ELR (cell line): ENCODE data around the gene FGF14.

Experiments
- DNase-seq: peaks from one replicate; pipeline ENCODE4 v3.0.0-alpha.2; 2015; ENCODE audit warnings: low read depth

Gene FGF14

DNA sequence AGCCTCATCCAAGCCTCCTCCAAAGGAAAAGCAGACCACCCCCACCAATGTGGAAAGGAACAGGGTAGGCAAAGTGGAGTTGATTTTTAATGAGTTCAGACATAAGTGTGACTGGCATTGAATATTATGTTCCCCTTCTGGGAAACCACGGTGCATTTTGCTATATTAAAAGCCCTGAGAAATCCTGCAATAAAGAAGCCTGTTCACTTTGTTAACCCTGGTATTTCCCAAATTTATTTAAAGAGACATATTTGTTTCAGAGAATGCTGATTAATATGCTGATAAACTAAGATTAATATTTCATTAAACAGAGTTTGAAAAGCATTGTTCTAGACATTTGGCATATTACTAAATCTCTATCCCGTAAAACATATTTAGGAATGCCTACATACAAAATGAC is 151.4 kb downstream of the FGF14 start:
- no peak for DNase-seq

DNA sequence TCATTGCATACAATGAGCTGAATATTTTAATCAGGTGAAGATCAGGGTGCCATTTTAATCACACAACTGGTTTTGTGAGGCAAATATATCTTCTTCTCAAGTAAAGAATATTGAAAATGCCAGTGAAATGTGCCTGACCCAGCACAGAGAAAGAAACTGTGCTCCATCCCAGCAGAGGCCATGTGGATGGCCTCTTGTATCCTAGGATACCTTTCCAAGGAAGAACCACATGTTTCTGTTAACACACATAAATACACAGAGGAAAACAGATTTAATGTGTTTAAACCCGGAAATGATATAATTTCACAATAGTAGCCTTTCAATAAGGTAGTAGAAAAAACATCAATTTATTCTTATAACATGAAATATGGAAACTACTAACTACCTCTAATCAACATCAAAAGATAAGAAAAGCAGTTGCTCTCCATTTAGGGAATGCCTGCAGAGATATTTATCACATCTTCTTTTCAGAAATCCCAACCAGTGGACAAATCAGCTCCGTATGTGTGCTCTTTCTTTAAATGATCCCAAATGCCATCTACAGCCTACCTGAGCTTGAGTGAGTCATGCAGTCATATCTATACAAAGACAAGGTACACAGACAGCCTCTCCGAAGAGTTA is 157.1 kb downstream of the FGF14 start:
- no peak for DNase-seq

DNA sequence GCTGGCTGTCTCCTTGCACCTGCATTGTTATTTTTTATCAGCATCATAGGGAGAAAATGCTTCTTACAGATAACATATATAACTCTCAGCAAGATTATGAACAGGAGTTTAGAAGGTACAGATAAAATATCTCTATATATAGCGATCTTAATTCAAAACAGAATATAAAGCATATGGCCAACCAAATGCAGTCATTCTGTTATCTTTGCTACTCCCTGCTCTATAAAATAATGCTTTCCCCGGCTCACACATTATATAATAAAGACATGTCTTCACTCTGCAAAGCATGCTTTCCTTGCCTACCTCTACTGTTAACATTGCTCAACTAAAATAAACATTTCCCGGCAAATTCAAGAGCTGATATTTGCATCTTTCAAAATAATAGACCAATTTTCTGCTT is 161.7 kb downstream of the FGF14 start:
- no peak for DNase-seq

DNA sequence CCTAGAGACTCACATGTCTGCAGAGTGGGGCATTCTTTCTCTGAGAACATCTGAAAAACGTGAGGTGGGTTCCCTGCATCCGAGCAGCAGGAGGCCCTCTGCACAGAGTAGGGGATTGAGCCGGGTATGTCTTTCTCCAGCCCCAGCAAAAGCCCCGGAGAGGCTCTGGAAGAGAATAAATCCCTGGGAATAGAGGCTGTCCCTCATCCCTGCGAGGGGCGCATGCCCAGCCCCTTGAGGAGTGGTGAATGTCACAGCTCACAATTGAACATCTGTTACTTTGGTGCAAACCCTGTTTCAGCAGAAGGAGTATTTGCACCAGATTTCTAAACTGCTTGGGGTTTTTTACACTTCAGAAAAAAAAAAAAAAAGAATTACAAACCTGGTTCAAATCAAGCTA is 164.6 kb downstream of the FGF14 start:
- DNase-seq, result no peak

DNA sequence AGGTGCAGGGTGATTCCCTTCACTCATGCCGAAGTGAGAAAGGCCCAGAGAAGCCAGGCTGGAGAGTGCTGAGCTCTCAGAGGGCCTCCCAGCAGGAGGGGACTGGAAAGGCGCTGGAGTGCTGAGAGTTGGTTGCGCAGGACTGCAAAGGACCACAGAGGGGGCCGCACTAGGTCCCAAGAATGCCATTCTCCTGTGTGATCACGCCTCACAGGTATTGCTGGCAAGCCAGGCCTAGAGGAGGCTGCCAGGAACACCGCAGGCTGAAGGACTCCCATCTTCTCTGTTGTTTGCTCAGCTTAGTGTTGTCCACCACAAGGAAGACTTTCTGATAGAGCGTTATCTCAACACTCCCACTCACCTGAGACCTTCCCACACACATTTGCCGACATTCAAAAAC is 165.0 kb downstream of the FGF14 start:
- DNase-seq, result no peak

DNA sequence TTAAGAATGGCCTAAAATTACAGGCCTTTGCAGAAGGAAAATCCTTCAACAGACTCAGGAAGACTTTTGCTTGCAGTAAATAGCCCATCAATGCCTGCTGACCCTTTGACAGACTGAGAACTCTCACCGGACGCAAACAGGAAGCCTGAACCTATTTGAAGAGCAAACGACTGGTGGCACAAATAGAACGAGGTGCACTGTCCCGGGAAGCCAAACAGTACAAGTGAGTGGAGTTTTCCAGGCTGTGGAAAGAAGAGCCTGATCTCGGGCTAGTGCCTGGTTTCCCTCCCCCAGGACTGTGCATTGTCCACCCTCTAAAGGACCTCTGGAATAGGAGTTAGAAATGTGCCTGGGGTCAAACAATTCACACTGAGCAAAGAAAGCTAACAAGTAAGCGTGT is 165.5 kb downstream of the FGF14 start:
- DNase-seq, result no peak

DNA sequence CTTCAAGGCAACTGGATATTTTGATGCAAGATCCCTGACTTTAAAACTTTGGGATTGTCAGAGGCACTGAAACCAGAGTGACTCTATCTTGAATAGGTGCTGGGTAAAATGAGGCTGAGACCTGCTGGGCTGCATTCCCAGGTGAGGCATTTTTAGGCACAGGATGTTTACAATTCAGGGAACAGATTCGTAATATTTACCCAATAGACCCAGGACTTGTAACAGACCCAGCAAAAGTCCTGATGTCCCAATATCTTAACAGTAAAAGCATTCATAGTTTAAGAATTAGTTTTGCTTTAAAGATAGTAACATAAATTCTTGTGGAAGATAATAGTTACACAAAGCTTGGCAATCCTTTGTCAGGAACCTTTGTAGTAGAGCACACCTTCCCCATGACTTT is 166.2 kb downstream of the FGF14 start:
- DNase-seq, result no peak

DNA sequence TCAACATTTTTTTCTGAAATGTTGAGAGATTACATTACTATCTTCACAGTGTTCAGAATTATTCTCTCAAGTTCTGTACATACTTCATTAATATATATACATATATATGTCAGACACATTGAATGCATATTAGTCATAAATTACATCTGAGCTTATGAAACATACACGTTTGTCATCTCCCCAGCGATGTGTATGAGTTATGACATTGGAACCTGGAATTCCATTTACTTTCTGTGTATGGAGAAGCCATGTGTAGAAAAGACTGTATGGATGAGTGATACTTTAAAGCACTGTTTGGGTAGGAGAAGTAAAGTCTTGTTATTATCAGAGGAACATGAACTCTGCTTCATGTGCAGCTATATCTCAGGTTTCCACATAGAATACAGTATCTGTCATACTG is 167.2 kb downstream of the FGF14 start:
- peak; percentile 52 for DNase-seq

DNA sequence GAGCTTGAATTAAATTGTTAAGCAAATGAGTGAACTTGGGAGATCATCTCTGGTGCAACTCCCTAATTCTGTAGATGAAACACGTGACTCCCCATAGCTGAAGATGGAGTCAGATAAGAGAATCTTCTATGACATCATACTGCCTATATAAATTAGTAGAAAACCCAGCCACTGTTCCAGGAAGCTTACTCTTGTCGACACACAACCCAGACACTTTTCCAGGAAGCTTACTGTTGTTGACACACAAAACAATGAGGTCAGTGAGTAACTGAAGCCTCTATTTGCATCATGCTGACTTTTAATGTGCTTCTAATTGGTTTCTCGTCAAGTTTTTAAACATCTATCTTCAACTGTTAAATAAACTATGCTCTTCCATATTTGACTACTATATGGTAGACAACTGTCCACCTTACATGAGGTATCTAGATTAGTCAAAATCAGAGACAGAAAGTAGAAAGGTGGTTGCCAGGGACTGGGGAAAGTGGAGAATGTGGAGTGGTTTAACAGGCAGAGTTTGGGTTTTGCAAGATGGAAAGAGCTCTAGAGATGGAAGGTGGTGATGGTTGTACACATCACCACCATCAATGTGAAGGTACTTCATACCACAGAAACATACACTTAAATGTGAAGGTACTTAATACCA is 168.2 kb downstream of the FGF14 start:
- DNase-seq, result no peak

DNA sequence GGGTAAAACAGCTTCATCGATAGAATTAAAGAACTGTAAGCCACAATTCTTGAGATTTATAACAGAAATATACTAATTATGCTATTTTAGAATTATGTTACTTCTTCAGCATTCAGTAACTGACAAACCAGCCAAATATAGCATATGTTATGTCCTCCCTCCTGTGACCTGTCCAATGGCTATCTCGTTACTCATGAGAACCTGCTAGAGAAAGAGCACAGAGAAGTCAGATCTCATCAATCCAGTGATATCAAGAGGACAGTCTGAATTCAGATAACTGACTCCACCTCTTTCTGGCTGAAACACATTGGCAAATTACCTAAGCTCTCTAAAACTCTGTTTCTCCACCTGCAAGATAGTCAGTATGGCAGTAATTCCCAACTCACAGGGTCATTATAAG is 170.4 kb downstream of the FGF14 start:
- DNase-seq, result no peak

DNA sequence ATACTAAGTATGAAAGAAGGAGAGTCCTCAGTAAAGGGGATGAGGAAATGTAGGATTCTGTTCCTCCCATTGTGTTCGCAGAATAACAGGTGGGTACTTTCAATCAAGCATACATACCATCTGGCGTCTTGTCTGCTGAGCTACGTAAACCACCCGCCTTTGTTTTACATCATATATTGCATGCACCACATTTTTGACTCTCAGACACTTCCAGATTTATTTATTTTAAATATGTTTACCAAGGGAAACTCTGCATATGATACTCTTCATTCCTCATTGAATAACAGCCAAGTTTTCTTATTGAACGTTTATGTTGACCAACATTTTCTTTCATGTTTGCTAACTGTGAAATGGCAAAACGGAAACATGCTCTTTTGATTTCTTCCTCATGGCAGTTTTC is 174.1 kb downstream of the FGF14 start:
- no peak for DNase-seq

DNA sequence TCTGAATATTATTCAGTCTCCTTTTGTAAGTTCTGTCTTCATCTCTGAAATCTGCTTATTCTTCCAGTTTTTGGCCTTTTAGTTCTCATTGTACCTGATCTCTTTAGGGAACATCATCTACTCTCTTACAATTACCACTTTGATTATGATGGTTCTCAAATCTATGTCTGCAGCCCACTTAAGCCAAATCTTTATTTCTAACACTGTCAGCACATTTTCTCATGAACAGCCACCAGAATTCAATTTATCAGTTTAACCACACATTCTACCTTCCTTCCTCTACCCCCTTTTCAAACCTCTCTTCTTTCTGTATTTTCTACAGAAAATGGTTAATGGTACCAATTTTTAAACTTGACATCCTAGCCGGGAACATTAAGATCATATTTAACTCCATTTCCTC is 175.3 kb downstream of the FGF14 start:
- DNase-seq, result no peak

DNA sequence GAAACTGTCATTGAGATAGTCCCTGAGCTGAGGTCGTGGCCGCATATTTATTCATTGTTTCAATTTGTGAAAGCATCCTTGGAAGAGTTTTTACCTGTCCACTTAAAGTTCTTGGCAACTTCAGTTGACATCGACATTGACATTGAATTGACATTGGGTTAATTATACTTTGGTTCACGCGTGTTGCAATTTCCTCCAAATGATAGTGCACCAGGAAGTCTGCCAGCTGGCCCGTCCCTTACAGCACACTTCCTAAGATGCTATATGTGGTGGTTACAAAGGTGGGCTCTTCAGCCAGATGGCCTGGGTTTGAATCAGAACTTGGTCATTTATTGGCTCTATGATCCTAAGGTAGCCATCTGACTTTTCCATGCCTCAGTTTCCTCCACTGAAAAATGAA is 176.0 kb downstream of the FGF14 start:
- no peak for DNase-seq

DNA sequence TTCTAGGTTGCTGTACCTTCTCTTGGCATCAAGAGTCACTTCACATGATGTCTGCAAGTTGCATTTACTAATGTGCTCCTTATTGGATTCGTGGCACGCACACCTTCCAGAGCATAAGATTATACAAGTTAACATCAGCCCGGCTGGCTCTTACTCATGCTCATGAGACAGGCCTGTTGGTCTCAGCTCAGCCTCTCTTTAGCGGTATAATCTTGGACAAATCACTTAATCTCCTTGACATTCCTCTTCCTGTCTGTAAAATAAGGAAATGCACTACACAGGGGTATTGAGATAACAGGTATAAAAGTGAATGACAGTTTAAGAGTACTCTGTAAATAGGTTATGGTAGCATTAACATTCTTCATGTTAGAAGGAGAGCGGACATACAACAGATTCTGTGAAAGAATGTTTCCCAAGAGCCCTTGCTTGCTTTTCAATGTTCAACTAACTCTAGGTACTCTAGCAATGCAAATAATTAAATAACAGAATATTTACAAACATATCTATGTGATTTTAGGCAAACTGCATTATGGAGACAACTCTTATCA is 181.1 kb downstream of the FGF14 start:
- DNase-seq, result no peak

DNA sequence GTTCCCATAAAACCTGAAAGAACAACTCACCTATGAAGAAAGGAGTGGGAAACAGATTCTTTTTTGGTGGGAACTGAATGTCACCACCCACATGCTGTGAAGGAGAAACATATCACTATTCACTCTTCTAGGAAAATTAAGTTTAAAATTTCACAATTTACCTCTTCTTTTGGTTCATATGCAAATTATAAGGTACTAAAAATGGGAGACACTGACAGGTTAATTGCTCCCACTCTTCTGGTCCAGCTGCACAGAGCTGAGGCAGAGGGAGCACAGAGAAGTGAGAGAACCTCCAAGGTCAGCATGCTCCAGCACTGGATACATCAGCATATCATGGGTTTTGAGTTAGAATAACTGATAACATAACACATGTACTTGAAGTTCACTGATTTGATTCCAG is 186.9 kb downstream of the FGF14 start:
- no peak for DNase-seq

DNA sequence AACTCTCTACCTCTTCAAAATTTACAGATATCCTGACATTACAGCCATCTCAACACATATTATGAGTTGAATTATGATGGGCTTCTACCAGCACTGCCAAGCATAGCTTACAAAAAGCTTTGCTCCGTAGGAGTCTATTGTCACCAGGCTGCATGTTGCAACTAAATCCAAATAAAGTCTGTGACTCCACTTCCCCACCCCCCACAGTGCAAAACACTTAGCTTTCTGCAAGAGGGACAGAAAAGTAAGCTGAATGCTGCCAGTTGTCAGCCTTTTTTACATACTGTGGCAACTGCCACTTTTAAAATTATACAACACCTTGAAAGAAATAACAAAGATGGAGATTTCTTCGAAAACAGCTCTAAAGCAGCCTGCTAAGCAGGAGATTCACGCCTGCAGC is 189.1 kb downstream of the FGF14 start:
- DNase-seq, result no peak

DNA sequence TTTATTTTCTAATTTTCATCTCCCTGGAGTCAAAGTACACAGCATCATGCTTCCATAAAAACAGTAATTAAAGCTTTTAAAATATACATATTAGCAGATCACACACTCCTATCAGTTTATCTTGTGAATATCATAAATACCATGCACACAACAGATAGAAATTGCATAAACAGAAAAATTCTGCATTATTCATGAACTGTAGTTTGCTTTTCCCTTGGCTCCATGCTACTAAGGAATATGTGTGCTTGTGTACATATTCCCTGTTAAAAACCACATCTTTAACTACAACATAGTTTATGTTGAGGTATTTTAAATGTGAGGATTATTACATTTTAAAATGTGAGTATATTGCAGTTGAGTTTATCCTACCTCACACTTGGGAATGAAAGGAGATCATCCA is 193.5 kb downstream of the FGF14 start:
- no peak for DNase-seq

DNA sequence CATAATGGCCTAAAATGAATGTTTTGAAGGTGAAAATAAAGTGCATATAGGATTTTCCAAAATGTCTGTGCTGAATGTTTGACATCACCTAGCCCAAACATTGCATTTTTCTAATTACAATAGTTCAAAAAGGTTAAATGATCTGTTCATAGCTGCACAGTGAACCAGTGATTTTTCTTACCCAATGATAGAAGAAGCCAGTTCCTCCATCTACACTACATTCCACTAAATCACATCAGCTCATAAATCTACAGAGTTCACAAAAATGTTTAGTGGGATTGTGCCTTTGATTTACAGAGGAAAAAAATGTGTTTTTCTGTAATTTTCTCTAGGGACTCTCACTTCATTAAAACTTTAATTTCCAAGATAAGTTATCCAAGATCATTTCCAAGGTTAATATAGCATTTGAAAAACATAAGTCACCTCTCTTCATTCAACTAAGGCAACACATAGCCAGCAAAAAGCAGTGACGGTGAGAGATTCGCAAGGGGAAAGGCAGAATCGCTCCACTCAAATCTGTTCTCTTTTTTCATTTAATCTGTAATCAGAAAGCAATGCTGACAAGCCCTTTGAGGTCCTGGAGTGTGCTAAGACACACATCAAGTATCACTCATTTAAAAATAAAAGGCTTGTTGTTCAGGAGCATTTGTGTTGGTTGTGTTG is 194.0 kb downstream of the FGF14 start:
- no peak for DNase-seq

DNA sequence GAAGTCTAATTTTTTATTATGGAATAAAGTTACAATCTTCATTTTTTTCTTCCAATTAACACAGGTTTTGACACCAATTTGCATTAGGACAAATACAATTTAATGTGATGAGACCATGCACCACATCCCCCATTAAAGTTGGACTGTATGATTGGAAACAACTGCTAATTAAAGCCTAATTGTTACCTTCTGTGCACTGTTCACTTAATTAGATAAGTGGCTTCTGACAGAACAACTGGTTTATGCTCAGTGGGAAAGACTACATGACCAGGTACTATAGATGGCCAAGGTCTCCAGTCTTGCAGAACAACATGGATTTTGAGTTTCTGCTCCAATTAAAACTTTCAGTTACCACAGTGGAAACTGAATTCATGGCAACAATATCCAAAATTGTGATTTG is 198.1 kb downstream of the FGF14 start:
- no peak for DNase-seq

DNA sequence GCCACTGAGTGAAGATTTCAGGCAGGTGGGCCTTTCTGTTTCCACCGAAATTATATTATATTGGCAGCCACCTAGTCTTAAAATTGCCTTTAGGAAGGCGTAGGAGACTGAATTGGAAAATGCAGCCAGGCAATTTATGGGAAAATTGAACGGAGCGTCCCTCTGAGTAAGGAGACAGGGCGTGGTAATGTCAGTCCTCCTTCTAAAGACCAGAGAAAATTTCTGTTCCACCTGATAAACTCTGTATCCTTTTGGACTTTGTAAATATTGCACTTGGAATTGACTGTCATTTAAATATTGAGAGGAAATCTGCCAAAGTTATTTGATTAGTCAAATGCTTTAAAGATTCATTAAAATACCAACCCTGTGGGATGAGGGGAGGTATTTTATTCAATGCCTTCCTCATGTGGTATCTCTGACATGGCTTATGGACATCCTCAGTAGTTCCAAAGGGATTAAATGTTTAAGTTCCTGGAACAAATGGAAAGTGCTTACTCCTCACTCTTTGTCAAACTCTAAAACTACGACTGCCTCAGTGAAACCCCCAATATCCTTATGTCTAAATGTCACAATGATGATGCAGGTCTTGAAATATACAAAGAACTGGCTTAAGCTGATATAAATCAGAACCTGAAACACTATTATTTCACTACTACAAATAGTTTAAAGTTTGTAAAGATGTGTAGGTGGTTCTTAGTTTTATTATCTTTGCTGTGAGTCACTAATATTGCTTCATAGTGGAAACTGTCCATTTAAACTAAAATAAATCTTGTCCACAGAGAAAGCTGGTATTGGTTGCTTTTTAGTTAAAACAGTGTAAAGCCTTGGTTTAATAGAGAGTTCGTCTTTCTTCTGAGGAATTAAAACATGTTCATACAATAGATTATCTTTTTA is 203.2 kb downstream of the FGF14 start:
- no peak for DNase-seq

DNA sequence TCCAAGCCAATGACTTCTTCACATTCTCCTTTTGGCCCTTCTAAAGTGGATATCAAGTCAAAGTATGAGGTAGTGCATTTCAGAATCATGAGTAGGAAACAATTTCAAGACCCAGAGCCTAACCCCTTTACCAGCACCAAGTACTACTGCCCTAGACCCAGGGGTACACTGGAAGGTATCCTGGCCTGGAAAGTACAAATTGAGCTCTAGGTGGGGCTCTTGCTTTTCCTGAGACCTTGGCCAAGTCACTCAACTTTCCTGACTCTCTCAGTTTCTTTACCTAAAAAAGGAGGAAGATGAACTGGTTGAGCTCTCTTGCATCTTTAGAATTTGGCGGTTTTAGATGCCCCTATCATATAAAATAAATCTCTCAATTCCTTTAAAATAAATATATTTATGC is 204.7 kb downstream of the FGF14 start:
- peak; percentile 28 for DNase-seq
